Measurements from ENCODE around the gene TSC22D2. TPM values are rescaled to one million over a fixed set of nuclear protein-coding genes. Genes with fewer than 3 reads are reported as not detected.
"Not testable (repeated sequence)": the region's sequence is repeated elsewhere in the genome, so short reads cannot be mapped to it uniquely, and the experiment has no call there.

The TSC22D2 gene
- total RNA-seq, 2 experiments from 2014 or later, result 12.3 to 16.7 TPM

GRCh38 chr3:150497956-150498355, 89.9 kb downstream of the TSC22D2 start:
- intact Hi-C loops (cut with micrococcal nuclease), result loop anchor here (5.0 to 10.0 kb wide), 2 partner anchors 271 to 533 kb away; no protein-coding TSS in a partner anchor
- no peak for ATAC-seq
- Mint-ChIP-seq H3K27me3 (no peaks in the 10 kb centered on the region), H3K36me3 (ENCODE audit: low read depth) (peaks cover 2% of the 10 kb centered on the region), H3K9me3 (peaks cover 4% of the 10 kb centered on the region), H3K4me3 (no peak overlapping the region), H3K4me1 (ENCODE audit: low read depth) (peaks cover 4% of the 10 kb centered on the region), H3K27ac (no peak overlapping the region)
- DNase-seq, result no peak
- ChIA-PET POLR2A (no interaction called here), CTCF (no interaction called here)
- TF ChIP-seq CTCF (IDR thresholded peaks at IDR 0.05), result no peak

GRCh38 chr3:150500960-150501359, 92.9 kb downstream of the TSC22D2 start:
- H3K9me3 Mint-ChIP-seq; ATAC-seq; H3K27ac Mint-ChIP-seq; intact Hi-C loops (cut with micrococcal nuclease); H3K4me3 Mint-ChIP-seq; H3K4me1 Mint-ChIP-seq (ENCODE audit: low read depth); DNase-seq; H3K36me3 Mint-ChIP-seq (ENCODE audit: low read depth); H3K27me3 Mint-ChIP-seq; POLR2A ChIA-PET: not testable (repeated sequence)
- CTCF ChIA-PET, result interaction anchor here (1.1 kb wide), 1 partner anchor 215 kb away, joined by 3 read pairs; no protein-coding TSS in a partner anchor

GRCh38 chr3:150503402-150504099, 95.5 kb downstream of the TSC22D2 start:
- intact Hi-C loops (cut with micrococcal nuclease), result no loop called here
- Mint-ChIP-seq H3K4me1 (ENCODE audit: low read depth) (peaks cover 12% of the 10 kb centered on the region), H3K9me3 (peaks cover 6% of the 10 kb centered on the region), H3K4me3 (no peak overlapping the region), H3K36me3 (ENCODE audit: low read depth) (peaks cover 2% of the 10 kb centered on the region), H3K27ac (no peak overlapping the region), H3K27me3 (peaks cover 16% of the 10 kb centered on the region)
- DNase-seq, result no peak
- CTCF ChIA-PET, result interaction anchor here (1.8 kb wide), 1 partner anchor 9 kb away, joined by 13 read pairs; no protein-coding TSS in a partner anchor
- POLR2A ChIA-PET, result no interaction called here
- ATAC-seq, result no peak
- TF ChIP-seq CTCF (IDR thresholded peaks at IDR 0.05), result no peak

DNA sequence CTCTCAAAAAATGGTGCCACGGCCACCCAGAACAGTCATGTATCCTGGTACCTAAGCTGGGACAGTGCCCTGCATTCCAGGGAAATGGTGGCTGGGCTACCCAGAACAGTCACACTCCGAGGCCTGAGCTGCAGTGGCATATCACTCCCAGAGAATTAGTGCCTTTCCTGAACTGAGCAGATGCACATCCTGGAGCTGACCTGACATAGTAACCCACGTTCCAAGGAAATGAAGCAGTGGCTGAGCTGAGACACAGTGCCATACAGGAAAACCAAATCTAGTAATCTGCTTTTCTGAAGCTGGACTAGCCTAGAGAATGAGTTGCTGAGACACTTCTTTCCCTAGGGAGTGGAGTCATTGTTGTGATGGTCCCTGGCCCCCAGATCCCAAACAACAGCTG, 96.4 kb downstream of the TSC22D2 start:
- no peak for TF ChIP-seq CTCF (IDR thresholded peaks at IDR 0.05)
- no peak overlapping the region for H3K27ac Mint-ChIP-seq
- no peak for DNase-seq
- H3K27me3 Mint-ChIP-seq, result peaks cover 16% of the 10 kb centered on the region
- H3K4me3 Mint-ChIP-seq, result no peak overlapping the region
- H3K36me3 Mint-ChIP-seq (ENCODE audit: low read depth), result peaks cover 2% of the 10 kb centered on the region
- CTCF ChIA-PET, result interaction anchor here (1.8 kb wide), 1 partner anchor 10 kb away, joined by 13 read pairs; no protein-coding TSS in a partner anchor
- H3K9me3 Mint-ChIP-seq, result peaks cover 6% of the 10 kb centered on the region
- no peak for ATAC-seq
- POLR2A ChIA-PET, result no interaction called here
- H3K4me1 Mint-ChIP-seq (ENCODE audit: low read depth), result peaks cover 14% of the 10 kb centered on the region
- intact Hi-C loops (cut with micrococcal nuclease), result no loop called here

DNA sequence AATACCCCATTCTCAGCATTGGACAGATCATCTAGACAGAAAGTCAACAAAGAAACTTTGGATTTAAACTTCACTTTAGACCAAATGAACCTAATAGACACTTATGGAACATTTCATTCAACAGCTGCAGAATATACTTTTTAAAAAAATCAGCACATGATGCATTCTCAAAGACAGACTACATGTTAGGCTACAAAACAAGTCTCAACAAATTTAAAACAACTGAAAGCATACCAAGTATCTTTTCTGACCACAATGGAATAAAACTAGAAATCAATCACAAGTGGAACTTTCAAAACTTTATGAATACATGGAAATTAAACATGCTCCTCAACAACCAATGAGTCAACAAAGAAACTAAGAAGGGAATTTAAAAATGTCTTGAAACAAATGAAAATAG, 100.3 kb downstream of the TSC22D2 start:
- CTCF ChIA-PET, result no interaction called here

More for the DNA sequence above, 100.3 kb downstream of the TSC22D2 start:
- Mint-ChIP-seq H3K4me1 (ENCODE audit: low read depth) (peaks cover 10% of the 10 kb centered on the region), H3K4me3 (no peak overlapping the region), H3K9me3 (peaks cover 2% of the 10 kb centered on the region), H3K36me3 (ENCODE audit: low read depth) (no peaks in the 10 kb centered on the region), H3K27me3 (peaks cover 23% of the 10 kb centered on the region), H3K27ac (no peak overlapping the region)
- TF ChIP-seq CTCF (IDR thresholded peaks at IDR 0.05), result no peak
- DNase-seq (no peak), ATAC-seq (no peak)
- POLR2A ChIA-PET, result no interaction called here
- intact Hi-C loops (cut with micrococcal nuclease), result no loop called here
